MCF 10A (cell line): ENCODE measurements around the gene MATK. TPM values are rescaled to one million over a fixed set of nuclear protein-coding genes. Genes with fewer than 3 reads are reported as not detected.

Experiments
- BruUV-seq: library from RNA; stranded (reverse); fragments of 400-500 nt; replicated peaks from 2 replicates; lab custom pipeline; 2021; lab: Mats Ljungman, UMichigan
- CTCF ChIA-PET: fragments of 300-600 bp; sonication (Branson Sonifier 250); formaldehyde crosslinking; extraction: SDS; loops from one replicate; lab custom pipeline; 2021; ENCODE audit warnings: antibody characterized with exemption, inconsistent platforms; lab: Yijun Ruan, JAX
- POLR2A ChIA-PET: fragments of 300-600, 350-650 bp; sonication (Branson Sonifier 250); formaldehyde crosslinking; extraction: SDS; loops from one replicate; lab custom pipeline; 2020; ENCODE audit warnings: antibody characterized with exemption, inconsistent platforms; lab: Yijun Ruan, JAX
- DNase-seq: peaks from one replicate; pipeline ENCODE4 v3.0.0-alpha.2; 2018; ENCODE audit not compliant: unreplicated experiment
- H3K27ac Mint-ChIP-seq: one replicate; pipeline ENCODE4 v1.8.0; 2022; ENCODE audit warnings: mild to moderate bottlenecking, low read depth, mixed read lengths; ENCODE audit not compliant: unreplicated experiment
- H3K27me3 Mint-ChIP-seq: one replicate; pipeline ENCODE4 v1.8.0; 2022; ENCODE audit warnings: mixed read lengths; ENCODE audit not compliant: insufficient read depth, unreplicated experiment
- H3K36me3 Mint-ChIP-seq: one replicate; pipeline ENCODE4 v1.8.0; 2022; ENCODE audit warnings: mild to moderate bottlenecking, moderate library complexity, mixed read lengths; ENCODE audit not compliant: insufficient read depth, unreplicated experiment
- H3K4me1 Mint-ChIP-seq: one replicate; pipeline ENCODE4 v1.8.0; 2022; ENCODE audit warnings: mixed read lengths; ENCODE audit not compliant: insufficient read depth, unreplicated experiment
- H3K4me3 Mint-ChIP-seq: one replicate; pipeline ENCODE4 v1.8.0; 2022; ENCODE audit warnings: mild to moderate bottlenecking, moderate library complexity, mixed read lengths; ENCODE audit not compliant: unreplicated experiment
- H3K9me3 Mint-ChIP-seq: one replicate; pipeline ENCODE4 v1.8.0; 2022; ENCODE audit warnings: mixed read lengths; ENCODE audit not compliant: unreplicated experiment
- CTCF ChIP-seq: fragments of 200-600 bp; IDR thresholded peaks from one replicate; pipeline ENCODE4 v1.8.0; 2022; ENCODE audit warnings: antibody characterized with exemption, mild to moderate bottlenecking; ENCODE audit not compliant: unreplicated experiment
- intact Hi-C: fragments of 100-400 bp; cut with micrococcal nuclease; formaldehyde crosslinking; loops from 2 replicates; pipeline ENCODE4 v1.14.1; 2022
- total RNA-seq: library from RNA; stranded (reverse); gene quantifications from 2 replicates; pipeline ENCODE4 v1.2.3, GENCODE V29; 2022

MATK gene
- total RNA-seq, 1 experiment from 2014 or later, result not detected

- no peaks in the 10 kb centered on the region for H3K4me1 Mint-ChIP-seq
- CTCF ChIA-PET, result interaction anchor here (0.6 to 0.7 kb wide), 2 partner anchors 191 to 385 kb away, joined by 4 to 6 read pairs; no protein-coding TSS in a partner anchor
Measured at GRCh38 chr19:3804429-3804828, 18.2 kb upstream of the MATK start.

DNA sequence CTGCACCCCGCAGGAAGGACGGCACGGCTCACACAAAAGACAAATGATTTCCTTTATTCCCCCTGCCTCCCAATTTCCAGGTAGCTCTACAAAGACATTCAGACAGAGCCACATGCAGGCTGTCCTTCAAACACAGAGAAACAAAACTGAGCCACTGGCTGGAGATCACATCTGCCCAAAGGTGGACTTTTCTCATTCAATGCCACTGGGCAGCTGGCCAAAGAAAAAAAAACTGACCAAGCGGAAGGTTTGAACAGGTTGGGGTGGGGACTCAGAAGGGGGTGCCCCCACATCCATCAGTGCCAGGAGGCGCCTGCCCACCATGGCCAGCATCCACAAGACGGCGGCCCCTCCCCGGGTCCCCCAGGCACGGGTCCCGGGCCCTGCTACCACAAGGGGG, 17.8 kb upstream of the MATK start:
- no TSS peak for BruUV-seq
- Mint-ChIP-seq H3K27me3 (peaks cover 43% of the 10 kb centered on the region), H3K36me3 (peaks cover 2% of the 10 kb centered on the region), H3K4me1 (no peaks in the 10 kb centered on the region), H3K9me3 (no peaks in the 10 kb centered on the region), H3K4me3 (no peak overlapping the region), H3K27ac (no peak overlapping the region)
- intact Hi-C loops, result no loop called here
- ChIA-PET POLR2A (no interaction called here), CTCF (interaction anchor here (0.6 to 0.7 kb wide), 2 partner anchors 191 to 385 kb away, joined by 4 to 6 read pairs; no protein-coding TSS in a partner anchor)
- TF ChIP-seq CTCF, result no peak
- DNase-seq, result no peak

More at GRCh38 chr19:3804429-3804828, 18.2 kb upstream of the MATK start:
- Mint-ChIP-seq H3K36me3 (peaks cover 6% of the 10 kb centered on the region), H3K4me3 (no peak overlapping the region), H3K27ac (no peak overlapping the region), H3K9me3 (no peaks in the 10 kb centered on the region), H3K27me3 (peaks cover 38% of the 10 kb centered on the region)
- POLR2A ChIA-PET, result no interaction called here
- no TSS peak for BruUV-seq
- TF ChIP-seq CTCF, result no peak
- no peak for DNase-seq
- intact Hi-C loops, result no loop called here

GRCh38 chr19:3803114-3803888, 17.1 kb upstream of the MATK start:
- no peak overlapping the region for H3K4me3 Mint-ChIP-seq
- H3K36me3 Mint-ChIP-seq, result no peaks in the 10 kb centered on the region
- TF ChIP-seq CTCF, result no peak
- no peak for DNase-seq
- no peaks in the 10 kb centered on the region for H3K4me1 Mint-ChIP-seq
- no TSS peak for BruUV-seq
- ChIA-PET POLR2A (no interaction called here), CTCF (no interaction called here)
- peaks cover 45% of the 10 kb centered on the region for H3K27me3 Mint-ChIP-seq
- intact Hi-C loops, result no loop called here
- no peaks in the 10 kb centered on the region for H3K9me3 Mint-ChIP-seq
- no peak overlapping the region for H3K27ac Mint-ChIP-seq

DNA sequence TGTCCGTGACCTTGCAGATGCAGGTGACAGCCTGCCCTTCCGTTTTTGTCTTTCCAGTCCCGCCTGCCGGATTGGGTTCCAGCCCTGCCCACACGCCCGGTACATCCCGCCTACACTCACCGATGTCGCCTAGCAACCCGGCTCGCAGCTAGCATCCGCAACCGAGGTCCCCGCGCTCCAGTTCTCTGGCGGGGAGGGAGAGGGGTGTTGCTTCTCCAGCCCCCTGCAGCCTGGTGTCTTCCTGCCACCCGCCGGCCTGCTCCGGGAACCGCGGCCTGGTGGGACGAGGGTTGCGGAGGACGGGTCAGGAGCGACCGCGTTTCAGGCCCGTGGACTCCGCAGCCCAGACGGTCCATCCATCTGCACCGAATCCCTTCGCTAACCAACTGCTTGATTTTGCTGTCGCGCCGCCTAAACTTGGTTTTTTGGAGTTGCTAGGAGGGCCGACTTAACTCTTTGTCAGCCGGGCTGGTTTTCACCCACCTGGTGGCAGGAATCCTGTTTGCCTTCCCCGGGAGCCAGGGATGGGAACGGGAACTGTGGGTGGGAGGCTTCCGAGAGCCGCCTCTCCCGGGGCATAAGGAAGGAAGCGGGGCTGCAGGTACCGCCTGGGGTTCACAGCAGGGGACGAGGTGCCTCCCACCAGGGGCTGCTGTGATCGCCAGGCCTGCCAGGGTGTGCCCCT, 15.4 kb upstream of the MATK start:
- CTCF ChIA-PET, result no interaction called here

More for the DNA sequence above, 15.4 kb upstream of the MATK start:
- Mint-ChIP-seq H3K36me3 (no peaks in the 10 kb centered on the region), H3K4me1 (no peaks in the 10 kb centered on the region), H3K27ac (no peak overlapping the region), H3K4me3 (no peak overlapping the region), H3K9me3 (peaks cover 6% of the 10 kb centered on the region), H3K27me3 (peaks cover 45% of the 10 kb centered on the region)
- no peak for TF ChIP-seq CTCF
- POLR2A ChIA-PET, result no interaction called here
- intact Hi-C loops, result no loop called here
- BruUV-seq, result no TSS peak
- DNase-seq, result no peak
